HG03064 (cell line): ENCODE data around the gene RNF144A.

Source experiments
- ATAC-seq: cut with Tn5 transposase; IDR thresholded peaks from one replicate; pipeline ENCODE4 v1.9.1; 2021; ENCODE audit warnings: low read depth; ENCODE audit not compliant: unreplicated experiment

Gene RNF144A

GRCh38 chr2:7034303-7034702, 117.1 kb downstream of the RNF144A start:
- no peak for ATAC-seq

DNA sequence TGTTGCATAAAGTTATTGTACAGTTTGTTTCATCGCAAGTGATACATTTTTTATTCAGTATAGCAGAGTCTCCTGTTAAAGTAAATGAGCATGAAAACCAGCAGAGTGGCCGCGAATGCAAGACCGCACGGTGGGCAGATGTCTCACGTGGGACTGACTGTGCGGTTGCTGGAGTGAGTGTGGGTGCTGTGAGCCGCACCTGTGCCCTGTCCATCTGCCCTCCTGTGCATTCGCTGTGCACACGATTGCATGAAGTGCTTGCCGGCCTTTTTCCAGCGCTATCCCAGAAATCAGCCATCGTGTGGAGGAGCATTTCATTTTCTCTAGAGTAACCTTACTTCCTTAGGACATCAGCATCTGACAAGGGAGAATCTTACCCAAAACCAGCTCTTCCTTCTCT, 118.7 kb downstream of the RNF144A start:
- ATAC-seq: no peak

GRCh38 chr2:7037340-7038333, 120.4 kb downstream of the RNF144A start:
- peak; percentile 97 for ATAC-seq

GRCh38 chr2:7040547-7040946, 123.3 kb downstream of the RNF144A start:
- ATAC-seq: no peak

DNA sequence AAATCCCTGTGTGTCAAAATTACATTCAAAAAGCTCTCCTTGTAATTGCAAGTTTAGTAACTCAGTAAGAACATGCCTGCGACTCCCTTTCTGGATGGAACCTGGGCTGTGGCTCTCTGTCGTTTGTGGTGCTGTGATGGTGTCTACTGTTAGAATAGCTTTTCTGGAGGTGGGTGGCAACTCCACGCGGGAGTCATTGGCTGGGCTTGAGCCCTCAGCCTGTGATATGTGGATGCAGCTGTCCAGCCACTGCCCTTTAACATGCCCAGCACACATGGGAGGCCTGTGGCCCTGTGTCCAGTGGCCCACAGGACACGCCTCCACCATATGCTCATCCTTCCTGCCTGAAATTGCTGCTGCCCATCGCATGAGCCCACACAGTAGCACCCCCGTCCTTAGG, 124.2 kb downstream of the RNF144A start:
- ATAC-seq: no peak

GRCh38 chr2:7043690-7044089, 126.5 kb downstream of the RNF144A start:
- no peak for ATAC-seq

DNA sequence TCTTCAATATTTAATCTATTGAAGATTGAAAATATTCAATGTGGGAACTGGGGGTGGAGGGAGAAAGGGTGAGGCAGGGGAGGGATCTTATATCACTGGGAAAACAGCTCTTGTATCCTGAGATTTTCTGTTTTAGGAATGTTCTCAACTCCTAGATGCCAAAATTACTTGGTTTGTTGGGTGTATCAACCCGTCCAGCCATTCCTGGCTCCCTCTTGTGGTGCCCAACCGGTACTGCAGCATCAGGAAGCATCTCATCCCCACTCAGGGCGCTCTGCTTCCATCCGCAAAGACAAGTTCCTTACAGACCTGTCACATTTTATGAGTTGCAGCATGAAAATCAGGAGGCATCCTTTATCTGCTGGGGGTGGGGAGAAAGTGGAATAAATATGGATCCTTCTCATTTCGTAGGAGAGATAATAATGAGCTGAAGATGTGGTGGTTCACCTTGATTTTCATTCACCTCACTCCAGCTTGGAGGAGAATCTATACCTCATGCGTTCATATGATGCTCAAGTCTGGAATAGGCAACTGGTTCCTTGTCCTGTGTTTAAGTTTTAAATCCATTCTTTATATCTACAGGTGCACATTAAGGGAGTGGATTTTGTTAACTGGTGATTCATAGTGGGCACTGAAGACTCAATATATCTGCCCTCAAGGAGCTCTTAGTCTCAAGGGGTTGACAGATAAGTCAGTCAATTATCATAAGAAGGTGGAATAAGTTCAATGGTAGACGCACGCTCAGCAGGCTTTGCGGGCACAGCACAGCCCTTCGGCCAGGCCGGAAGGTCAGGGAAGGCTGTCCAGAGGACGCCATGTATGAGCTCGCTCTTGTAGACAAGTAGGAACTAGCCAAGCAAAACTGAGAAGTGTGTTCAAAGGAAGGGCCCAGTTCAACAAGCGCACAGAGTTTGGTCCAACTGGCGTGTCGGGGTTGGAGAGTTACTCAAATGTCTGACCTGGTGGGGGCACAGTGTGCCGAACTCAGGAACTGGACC, 127.3 kb downstream of the RNF144A start:
- no peak for ATAC-seq

DNA sequence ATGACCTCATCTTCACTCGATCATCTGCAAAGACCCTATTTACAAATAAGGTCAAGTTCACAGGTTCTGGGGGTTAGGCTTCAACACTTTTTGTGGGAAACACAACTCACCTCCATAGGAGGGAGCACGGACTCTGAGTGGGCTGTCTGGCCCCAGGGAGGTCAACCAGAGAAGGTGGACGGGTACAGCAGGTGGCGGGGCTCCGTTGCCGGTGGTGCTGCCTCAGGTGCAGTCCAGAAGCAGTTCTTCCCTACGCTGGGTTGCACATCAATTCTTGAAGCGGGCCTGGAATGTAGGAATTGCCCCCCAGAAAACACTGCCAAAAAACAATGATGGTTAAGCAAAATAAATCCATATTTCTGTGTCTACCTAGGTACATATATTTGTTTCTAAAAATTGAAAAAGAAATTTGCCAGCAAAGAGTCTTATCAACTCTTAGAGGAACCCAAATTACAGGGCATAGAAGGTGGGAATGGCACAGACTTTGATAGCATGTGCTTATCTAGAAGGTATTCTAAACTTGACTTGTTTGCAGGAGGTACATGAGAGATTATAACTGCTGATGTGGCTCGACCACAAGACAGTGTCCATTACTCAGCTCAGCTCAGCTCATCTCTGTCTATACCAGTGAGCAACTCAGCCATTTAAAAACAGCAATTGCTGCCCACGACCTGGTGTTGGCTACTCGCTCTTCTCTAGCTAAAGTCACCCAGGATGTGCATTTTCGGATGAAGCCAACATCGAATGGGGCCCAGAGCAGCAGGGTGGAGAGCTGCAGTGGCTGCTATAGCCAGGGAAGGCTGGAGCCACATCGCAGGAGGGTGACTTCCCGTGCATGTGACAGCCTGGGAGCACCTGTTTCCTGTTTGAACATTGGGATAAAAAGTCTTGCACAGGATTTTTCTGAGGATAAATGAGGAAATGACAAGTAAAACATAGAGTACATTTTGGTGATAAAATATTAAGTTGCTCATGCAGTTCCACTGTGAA, 128.7 kb downstream of the RNF144A start:
- no peak for ATAC-seq

DNA sequence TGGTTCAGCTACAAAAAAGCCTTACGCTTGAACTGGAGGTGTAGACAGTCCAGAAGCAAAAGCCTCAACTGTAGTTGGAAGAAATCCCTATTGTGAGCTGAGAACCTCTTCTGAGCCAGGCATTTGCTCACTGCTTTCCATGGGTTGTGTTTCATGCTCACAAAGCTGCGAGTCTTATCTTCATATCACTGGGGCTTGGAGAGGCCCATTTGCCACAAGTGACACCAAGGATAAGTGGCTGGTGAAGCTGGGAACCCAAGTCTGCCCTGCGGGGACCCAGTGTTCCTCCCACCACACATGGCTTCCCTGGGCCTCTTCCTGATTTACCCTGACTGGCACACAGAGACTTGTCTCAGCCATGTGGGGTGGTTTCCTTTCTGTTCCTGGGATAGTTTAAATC, 130.4 kb downstream of the RNF144A start:
- ATAC-seq: no peak

- no peak for ATAC-seq
These were observed 131.6 kb downstream of the RNF144A start for GRCh38 chr2:7048762-7049294.

DNA sequence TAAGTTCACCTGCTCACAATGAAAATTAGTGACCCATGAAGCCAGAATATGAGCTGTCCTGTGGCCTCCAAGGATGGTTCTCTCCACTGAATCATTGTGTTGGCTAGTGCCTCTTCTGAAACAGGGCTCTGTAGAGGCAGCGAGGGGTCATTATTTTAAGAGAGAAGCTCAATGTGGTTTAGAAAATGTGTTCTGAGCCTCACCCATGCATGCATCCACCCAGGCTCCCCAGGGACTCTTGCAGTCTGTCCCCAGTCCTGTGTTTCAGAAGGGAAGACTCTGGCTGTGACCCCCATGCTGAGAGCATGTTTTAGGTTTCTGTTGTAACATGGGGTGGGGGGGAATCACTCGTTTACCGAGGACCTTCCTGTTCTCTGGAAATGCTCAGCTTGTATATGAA, 135.2 kb downstream of the RNF144A start:
- peak; percentile 96 for ATAC-seq

DNA sequence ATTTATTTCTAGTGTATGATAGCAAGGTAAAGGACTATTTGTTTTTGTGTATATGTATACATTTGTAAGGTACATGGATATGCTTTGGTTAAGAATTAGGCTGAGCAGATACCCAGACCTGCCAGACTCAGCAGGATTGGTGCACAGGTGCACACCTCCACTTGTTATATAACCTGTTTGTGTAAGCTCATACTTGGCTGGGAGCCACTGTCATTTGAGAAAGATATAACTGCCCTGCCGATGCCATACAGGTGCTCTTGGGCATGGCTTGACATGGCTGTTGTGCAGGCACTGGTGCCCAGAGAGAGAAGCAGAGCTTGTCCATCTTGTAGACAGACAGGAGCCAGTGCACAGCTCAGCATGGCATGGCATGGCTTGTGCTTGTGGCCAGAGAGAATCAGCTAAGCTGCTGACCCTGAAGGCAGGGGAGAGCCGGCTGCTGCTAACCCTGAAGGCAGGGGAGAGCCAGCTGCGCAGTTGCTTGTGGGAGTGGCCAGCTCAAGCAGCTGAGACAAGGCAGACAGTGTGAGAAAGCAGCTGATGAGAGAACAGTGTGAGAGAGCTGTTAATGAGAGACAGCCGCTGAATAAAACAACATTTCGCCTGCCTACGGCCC, 136.5 kb downstream of the RNF144A start:
- ATAC-seq: no peak

GRCh38 chr2:7057865-7058400, 140.7 kb downstream of the RNF144A start:
- ATAC-seq: peak; percentile 56

GRCh38 chr2:7060156-7060555, 142.9 kb downstream of the RNF144A start:
- no peak for ATAC-seq

- no peak for ATAC-seq
These were observed 143.6 kb downstream of the RNF144A start for GRCh38 chr2:7060631-7061449.

DNA sequence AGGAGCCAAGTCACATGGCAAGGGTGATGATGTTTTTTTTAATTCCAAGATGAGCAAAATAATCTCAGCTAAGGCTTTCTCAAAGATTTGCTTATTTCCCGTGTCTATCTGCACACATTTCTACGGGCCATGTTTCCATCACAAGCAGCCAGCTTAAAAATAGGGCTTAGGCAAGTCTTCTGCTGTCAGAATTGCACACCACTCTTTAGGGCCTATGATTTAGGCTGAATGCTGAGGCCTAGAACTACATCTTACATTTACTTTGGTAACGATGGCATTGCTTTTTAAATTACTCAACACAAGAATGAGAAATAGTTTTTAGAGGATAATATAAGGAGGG, 144.2 kb downstream of the RNF144A start:
- no peak for ATAC-seq

GRCh38 chr2:7061921-7062320, 144.7 kb downstream of the RNF144A start:
- ATAC-seq: no peak

- ATAC-seq: no peak
These were observed 146.6 kb downstream of the RNF144A start for GRCh38 chr2:7063789-7064188.
